IMR-90 (cell line): Measurements from ENCODE around the gene PMS2.

Source experiments
- CEBPB ChIP-seq: IDR thresholded peaks from 2 replicates; pipeline ENCODE4 v1.6.1; 2012; ENCODE audit warnings: low read depth, low read length, improper control_type of control experiment
- POLR2A ChIP-seq: IDR thresholded peaks from 2 replicates; pipeline ENCODE4 v1.6.1; 2012; ENCODE audit warnings: mild to moderate bottlenecking, low read depth, low read length
- RAD21 ChIP-seq: IDR thresholded peaks from 2 replicates; pipeline ENCODE4 v1.6.1; 2012; ENCODE audit warnings: low read length, improper control_type of control experiment
- TF ChIP-seq, protein P1 (sequence below): conservative IDR thresholded peaks from 2 replicates; pipeline ENCODE4 v1.5.1; 2012; ENCODE audit warnings: mild to moderate bottlenecking, low read depth, low read length, improper control_type of control experiment
- TF ChIP-seq, protein P2 (sequence below): fragments of 150-350 bp; IDR thresholded peaks from 2 replicates; pipeline ENCODE4 v1.6.1; 2016; ENCODE audit warnings: low read depth, mild to moderate bottlenecking, low read length, moderate library complexity, borderline replicate concordance

DNA sequence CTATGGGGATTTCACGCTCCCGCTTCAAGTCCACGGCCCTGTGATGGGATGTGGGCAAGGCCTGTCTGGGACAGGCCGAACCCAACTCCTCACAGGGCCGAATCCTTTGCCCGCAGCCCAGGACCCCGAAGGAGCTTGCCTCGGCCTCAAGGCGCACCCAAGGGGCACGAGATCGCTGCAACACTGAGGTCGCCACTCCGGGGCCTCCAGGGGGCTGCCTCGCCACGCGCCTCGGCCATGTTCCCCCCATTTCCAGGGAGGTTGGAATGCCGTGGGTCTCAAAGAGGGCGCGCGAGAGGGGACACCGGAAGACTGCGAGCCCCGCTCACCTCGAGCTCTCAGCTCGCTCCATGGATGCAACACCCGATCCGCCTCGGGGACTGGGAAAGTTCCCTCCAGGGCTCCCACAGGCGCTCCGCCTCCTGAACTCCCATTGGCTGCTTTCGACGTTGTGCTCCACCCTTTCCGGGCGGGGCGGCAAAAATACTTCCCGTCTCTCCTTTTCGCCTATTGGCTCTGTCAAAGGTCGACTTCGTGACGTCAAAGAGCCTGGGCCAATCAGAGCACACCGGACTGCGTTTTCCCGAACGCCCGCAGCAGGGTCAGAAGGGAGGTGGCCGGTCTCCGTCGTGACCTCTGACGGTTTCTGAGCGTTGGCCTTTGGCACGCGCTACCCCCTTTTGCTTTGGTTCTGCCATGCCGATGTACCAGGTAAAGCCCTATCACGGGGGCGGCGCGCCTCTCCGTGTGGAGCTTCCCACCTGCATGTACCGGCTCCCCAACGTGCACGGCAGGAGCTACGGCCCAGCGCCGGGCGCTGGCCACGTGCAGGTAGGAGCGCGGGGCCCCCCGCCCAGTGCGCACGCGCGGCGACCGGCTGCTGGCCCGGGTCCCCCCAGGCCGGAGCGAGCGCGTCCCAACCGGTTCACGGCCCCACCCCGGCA lies at the start of gene PMS2, which contains the start of gene AIMP2:
- TF ChIP-seq RAD21 = no peak
- TF ChIP-seq, protein P1, sequence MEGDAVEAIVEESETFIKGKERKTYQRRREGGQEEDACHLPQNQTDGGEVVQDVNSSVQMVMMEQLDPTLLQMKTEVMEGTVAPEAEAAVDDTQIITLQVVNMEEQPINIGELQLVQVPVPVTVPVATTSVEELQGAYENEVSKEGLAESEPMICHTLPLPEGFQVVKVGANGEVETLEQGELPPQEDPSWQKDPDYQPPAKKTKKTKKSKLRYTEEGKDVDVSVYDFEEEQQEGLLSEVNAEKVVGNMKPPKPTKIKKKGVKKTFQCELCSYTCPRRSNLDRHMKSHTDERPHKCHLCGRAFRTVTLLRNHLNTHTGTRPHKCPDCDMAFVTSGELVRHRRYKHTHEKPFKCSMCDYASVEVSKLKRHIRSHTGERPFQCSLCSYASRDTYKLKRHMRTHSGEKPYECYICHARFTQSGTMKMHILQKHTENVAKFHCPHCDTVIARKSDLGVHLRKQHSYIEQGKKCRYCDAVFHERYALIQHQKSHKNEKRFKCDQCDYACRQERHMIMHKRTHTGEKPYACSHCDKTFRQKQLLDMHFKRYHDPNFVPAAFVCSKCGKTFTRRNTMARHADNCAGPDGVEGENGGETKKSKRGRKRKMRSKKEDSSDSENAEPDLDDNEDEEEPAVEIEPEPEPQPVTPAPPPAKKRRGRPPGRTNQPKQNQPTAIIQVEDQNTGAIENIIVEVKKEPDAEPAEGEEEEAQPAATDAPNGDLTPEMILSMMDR = 0 out of 2 replicates have a peak, but pooled peaks have one; percentile 1
- no peak for TF ChIP-seq CEBPB
- TF ChIP-seq, protein P2, sequence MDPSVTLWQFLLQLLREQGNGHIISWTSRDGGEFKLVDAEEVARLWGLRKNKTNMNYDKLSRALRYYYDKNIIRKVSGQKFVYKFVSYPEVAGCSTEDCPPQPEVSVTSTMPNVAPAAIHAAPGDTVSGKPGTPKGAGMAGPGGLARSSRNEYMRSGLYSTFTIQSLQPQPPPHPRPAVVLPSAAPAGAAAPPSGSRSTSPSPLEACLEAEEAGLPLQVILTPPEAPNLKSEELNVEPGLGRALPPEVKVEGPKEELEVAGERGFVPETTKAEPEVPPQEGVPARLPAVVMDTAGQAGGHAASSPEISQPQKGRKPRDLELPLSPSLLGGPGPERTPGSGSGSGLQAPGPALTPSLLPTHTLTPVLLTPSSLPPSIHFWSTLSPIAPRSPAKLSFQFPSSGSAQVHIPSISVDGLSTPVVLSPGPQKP = no peak
- peak; percentile 85 for TF ChIP-seq POLR2A
